ENCODE measurements around the gene KIF3A.

- TF ChIP-seq CTCF (IDR thresholded peaks at IDR 0.05; ENCODE audit: borderline replicate concordance, extremely low read depth, low read length, poor library complexity, severe bottlenecking) (no peak), EZH2 (IDR thresholded peaks at IDR 0.05; ENCODE audit: borderline replicate concordance, low read depth, low read length, severe bottlenecking) (no peak)
These were observed 58.6 kb downstream of the KIF3A start for GRCh38 chr5:132678735-132679134.
